ENCODE results near the gene PDE9A. TPM values are rescaled to one million over a fixed set of nuclear protein-coding genes. Genes with fewer than 3 reads are reported as not detected.
A peak's percentile ranks its signal among the peaks of the same experiment; 100 is the strongest.
"Not testable (repeated sequence)": the region's sequence is repeated elsewhere in the genome, so short reads cannot be mapped to it uniquely, and the experiment has no call there.

PDE9A gene
- total and polyA plus RNA-seq, 2 experiments from 2014 or later = 26.5 to 31.1 TPM

- TF ChIP-seq ZNF331 (CRISPR knock-in tag; IDR thresholded peaks at IDR 0.05; ENCODE audit: low read depth) (no peak), CTCF (conservative IDR thresholded peaks at IDR 0.05; ENCODE audit: low read depth in 2 of 2) (no peak), CREB1 (CRISPR knock-in tag; IDR thresholded peaks at IDR 0.05; ENCODE audit: low read depth) (no peak), EZH2phosphoT487 (IDR thresholded peaks at IDR 0.05; ENCODE audit: unreplicated experiment) (no peak), STAT1 (IDR thresholded peaks at IDR 0.05; ENCODE audit: unreplicated experiment) (no peak), POLR2AphosphoS5 (IDR thresholded peaks at IDR 0.05; ENCODE audit: low read depth) (no peak), JUNB (IDR thresholded peaks at IDR 0.05; ENCODE audit: unreplicated experiment) (no peak), ZNF114 (CRISPR knock-in tag; IDR thresholded peaks at IDR 0.05) (no peak)
- Histone ChIP-seq H3K36me3 (ENCODE audit: insufficient read depth) (no peaks in the 10 kb centered on the region), H4K20me1 (replicated peaks; ENCODE audit: insufficient read depth) (no peaks in the 10 kb centered on the region), H3K79me2 (replicated peaks; ENCODE audit: insufficient read depth) (no peaks in the 10 kb centered on the region), H3K27me3 (ENCODE audit: insufficient read depth) (no peaks in the 10 kb centered on the region), H3K4me1 (ENCODE audit: insufficient read depth) (peaks cover 28% of the 10 kb centered on the region), H3K27ac (ENCODE audit: low read depth) (peak overlapping the region; percentile 88; the same call in 1 of the 2 replicates), H3F3A (replicated peaks; ENCODE audit: low read depth) (no peaks in the 10 kb centered on the region), H3K4me2 (no peak overlapping the region), H2AFZ (no peak overlapping the region), H3K4me3 (no peak overlapping the region), H3K9me2 (ENCODE audit: insufficient read depth) (peaks cover 7% of the 10 kb centered on the region; the same call in 1 of the 2 replicates)
- H3K36me3 Mint-ChIP-seq (ENCODE audit: low read depth) = peaks cover under 1% of the 10 kb centered on the region; the same call in 1 of the 3 replicates
- ATAC-seq = no peak
- H3K4me3 Mint-ChIP-seq = no peak overlapping the region
- DNase-seq (ENCODE audit: low spot score) = no peak
- peaks cover 6% of the 10 kb centered on the region for H3K27me3 Mint-ChIP-seq (ENCODE audit: insufficient read depth, low read depth, poor library complexity)
- H3K9me3 Mint-ChIP-seq = peaks cover 2% of the 10 kb centered on the region; the same call in 2 of the 3 replicates
- peaks cover 26% of the 10 kb centered on the region for H3K4me1 Mint-ChIP-seq
- H3K27ac Mint-ChIP-seq = no peak overlapping the region
These were observed 146.5 kb downstream of the PDE9A start for GRCh38 chr21:42799948-42800347.

DNA sequence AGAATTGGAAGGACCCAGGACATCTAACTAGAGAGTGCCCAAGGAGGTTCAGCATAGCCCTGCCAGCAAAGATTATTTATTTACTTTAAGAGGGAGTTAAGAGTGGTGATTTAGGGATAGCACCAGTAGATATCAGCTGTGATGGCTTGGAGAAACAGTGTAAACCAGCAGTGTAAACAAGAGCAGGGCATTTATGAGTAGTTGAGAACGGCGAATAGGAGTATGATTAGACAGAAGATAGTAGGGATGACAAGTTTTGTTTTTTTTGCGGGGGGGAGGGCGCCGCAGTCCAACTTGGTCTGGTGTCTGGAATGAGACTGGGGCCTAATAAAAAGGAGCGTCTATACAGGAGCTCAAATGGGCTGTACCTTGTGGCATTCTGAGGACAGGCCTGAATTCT is 148.2 kb downstream of the PDE9A start:
- H4K20me1 ChIP-seq (replicated peaks; ENCODE audit: insufficient read depth); H3K9me2 ChIP-seq (ENCODE audit: insufficient read depth); H3K79me2 ChIP-seq (replicated peaks; ENCODE audit: insufficient read depth); ATAC-seq; H3F3A ChIP-seq (replicated peaks; ENCODE audit: low read depth); H3K36me3 Mint-ChIP-seq (ENCODE audit: low read depth); H3K4me3 ChIP-seq; DNase-seq (ENCODE audit: low spot score); H3K27me3 ChIP-seq (ENCODE audit: insufficient read depth); H3K4me3 Mint-ChIP-seq; H3K9me3 Mint-ChIP-seq; H3K27ac Mint-ChIP-seq; H3K36me3 ChIP-seq (ENCODE audit: insufficient read depth); H2AFZ ChIP-seq; H3K27me3 Mint-ChIP-seq (ENCODE audit: insufficient read depth, low read depth, poor library complexity); H3K4me2 ChIP-seq: not testable (repeated sequence)
- H3K4me1 Mint-ChIP-seq = peaks cover 36% of the 10 kb centered on the region
- H3K4me1 ChIP-seq (ENCODE audit: insufficient read depth) = peaks cover 42% of the 10 kb centered on the region
- 0 out of 2 replicates have a peak overlapping the region, but pooled peaks have one; percentile 56 for H3K27ac ChIP-seq (ENCODE audit: low read depth)

DNA sequence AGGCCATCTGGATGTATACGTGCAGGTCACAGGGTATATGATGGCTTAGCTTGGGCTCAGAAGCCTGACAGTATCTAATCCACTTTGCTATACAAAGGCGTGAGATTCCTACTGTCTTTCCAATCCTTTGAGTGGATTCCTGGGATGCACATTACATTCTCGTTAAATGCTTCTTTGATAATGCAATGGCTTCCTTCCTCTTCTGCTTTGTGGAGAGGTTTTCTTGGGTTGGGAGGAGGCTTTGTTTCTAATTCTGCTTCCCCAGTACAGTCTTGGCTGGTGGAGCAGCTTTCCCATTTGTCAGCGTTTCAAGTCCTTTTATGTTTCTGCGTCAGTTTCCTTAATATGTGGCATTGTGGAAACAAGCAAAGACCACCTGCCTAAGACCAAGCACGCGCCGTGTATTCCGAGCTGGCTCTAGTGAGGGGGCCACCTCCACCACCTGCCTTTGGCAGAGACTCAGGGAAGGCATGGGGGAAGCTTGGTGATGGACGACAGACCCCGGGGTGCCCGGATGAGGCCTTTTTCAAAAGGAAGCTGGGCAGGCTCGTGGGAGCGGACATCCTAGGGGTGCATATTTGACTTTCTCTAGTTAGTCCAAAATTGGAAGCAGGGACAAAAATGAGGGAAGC is 153.2 kb downstream of the PDE9A start:
- H3F3A ChIP-seq (replicated peaks; ENCODE audit: low read depth) = peaks cover 22% of the 10 kb centered on the region; the same call in 1 of the 2 replicates
- peaks cover 5% of the 10 kb centered on the region; the same call in 1 of the 3 replicates for H3K36me3 Mint-ChIP-seq (ENCODE audit: low read depth)
- H3K9me3 Mint-ChIP-seq = peaks cover 9% of the 10 kb centered on the region; the same call in 2 of the 3 replicates
- peaks cover 51% of the 10 kb centered on the region for H3K4me1 ChIP-seq (ENCODE audit: insufficient read depth)
- H3K4me3 ChIP-seq = no peak overlapping the region
- no peaks in the 10 kb centered on the region for H3K79me2 ChIP-seq (replicated peaks; ENCODE audit: insufficient read depth)
- no peaks in the 10 kb centered on the region for H4K20me1 ChIP-seq (replicated peaks; ENCODE audit: insufficient read depth)
- peak overlapping the region; percentile 61 for H3K27ac Mint-ChIP-seq
- ATAC-seq = peak; percentile 61
- DNase-seq (ENCODE audit: low spot score) = peak; percentile 62
- no peak for TF ChIP-seq CTCF (conservative IDR thresholded peaks at IDR 0.05; ENCODE audit: low read depth in 2 of 2)
- TF ChIP-seq NANOG (IDR thresholded peaks at IDR 0.05; ENCODE audit: borderline replicate concordance) = peak; percentile 62; the same call in 1 of the 2 replicates
- TF ChIP-seq ZNF331 (CRISPR knock-in tag; IDR thresholded peaks at IDR 0.05; ENCODE audit: low read depth) = no peak
- H3K27me3 Mint-ChIP-seq (ENCODE audit: insufficient read depth, low read depth, poor library complexity) = peaks cover 12% of the 10 kb centered on the region
- no peaks in the 10 kb centered on the region for H3K27me3 ChIP-seq (ENCODE audit: insufficient read depth)
- peak overlapping the region; percentile 14 for H3K4me2 ChIP-seq
- H3K36me3 ChIP-seq (ENCODE audit: insufficient read depth) = no peaks in the 10 kb centered on the region
- H2AFZ ChIP-seq = no peak overlapping the region
- no peaks in the 10 kb centered on the region for H3K9me2 ChIP-seq (ENCODE audit: insufficient read depth)
- H3K4me1 Mint-ChIP-seq = peaks cover 60% of the 10 kb centered on the region
- peak overlapping the region; percentile 61 for H3K27ac ChIP-seq (ENCODE audit: low read depth)
- no peak overlapping the region for H3K4me3 Mint-ChIP-seq

- not testable (repeated sequence) for H4K20me1 ChIP-seq (replicated peaks; ENCODE audit: insufficient read depth); H3K36me3 Mint-ChIP-seq (ENCODE audit: low read depth); H3K27me3 ChIP-seq (ENCODE audit: insufficient read depth); H3K4me3 Mint-ChIP-seq; H3K9me2 ChIP-seq (ENCODE audit: insufficient read depth); H2AFZ ChIP-seq; DNase-seq (ENCODE audit: low spot score); H3K9me3 Mint-ChIP-seq; ATAC-seq; H3K36me3 ChIP-seq (ENCODE audit: insufficient read depth); H3K79me2 ChIP-seq (replicated peaks; ENCODE audit: insufficient read depth); H3K4me3 ChIP-seq
- Mint-ChIP-seq H3K27ac (peak overlapping the region; percentile 61; the same call in 1 of the 2 replicates), H3K4me1 (peaks cover 66% of the 10 kb centered on the region), H3K27me3 (ENCODE audit: insufficient read depth, low read depth, poor library complexity) (peaks cover 12% of the 10 kb centered on the region)
- Histone ChIP-seq H3K27ac (ENCODE audit: low read depth) (peak overlapping the region; percentile 61; the same call in 1 of the 2 replicates), H3K4me2 (peak overlapping the region; percentile 42), H3K4me1 (ENCODE audit: insufficient read depth) (peaks cover 50% of the 10 kb centered on the region), H3F3A (replicated peaks; ENCODE audit: low read depth) (peaks cover 22% of the 10 kb centered on the region; the same call in 1 of the 2 replicates)
These were observed 154.0 kb downstream of the PDE9A start for GRCh38 chr21:42807293-42807895.
